ENCODE measurements around the gene OR5J2.
"Not testable (repeated sequence)": the region's sequence is repeated elsewhere in the genome, so short reads cannot be mapped to it uniquely, and the experiment has no call there.

Gene OR5J2

DNA sequence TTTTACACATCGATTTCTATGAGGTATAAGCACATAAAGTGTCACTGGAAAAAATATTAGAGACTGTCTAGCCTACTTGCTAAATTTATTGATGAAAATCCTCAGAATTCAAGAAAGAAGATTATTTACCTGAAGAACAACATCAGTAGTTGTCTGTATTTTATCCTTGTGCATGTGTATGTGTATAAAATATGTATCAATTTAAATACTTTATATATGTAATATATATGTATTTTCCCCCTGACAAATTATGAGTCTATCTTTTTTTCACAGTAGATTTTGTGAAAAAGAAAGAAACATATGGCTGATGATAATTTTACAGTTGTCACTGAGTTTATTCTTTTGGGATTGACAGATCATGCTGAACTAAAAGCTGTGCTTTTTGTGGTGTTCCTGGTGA, at the start of gene OR5J2:
Gene OR5J2 (plus strand): TSS at position 301 of the 400 bp plus-strand sequence. CDS start 0 bp downstream, at position 301.
- H3K9me3 Mint-ChIP-seq: peaks cover 5 to 6% of the 10 kb centered on the region in 2 donors
- ATAC-seq (replicated peaks): no peak

GRCh38 chr11:56140151-56140661, 36.2 kb upstream of the OR5J2 start, which contains the start of gene OR8J3:
TSS of gene OR8J3 (minus strand) at chr11:56140201. CDS start at chr11:56137718, 2,483 bp downstream.
- Mint-ChIP-seq H3K4me3 (no peak within 1 kb of the TSS), H3K4me1 (no peaks in the 10 kb centered on the region), H3K9me3 (peaks cover 4 to 5% of the 10 kb centered on the region in 2 donors), H3K27me3 (no peaks in the 10 kb centered on the region), H3K27ac (no peak within 1 kb of the TSS), H3K36me3 (no peaks in the 10 kb centered on the region)
- no peak for DNase-seq
- ATAC-seq (replicated peaks): no peak

More for the DNA sequence above, at the start of gene OR5J2:
- H3K27me3 Mint-ChIP-seq: no peaks in the 10 kb centered on the region
- H3K4me3 Mint-ChIP-seq: no peak within 1 kb of the TSS
- H3K36me3 Mint-ChIP-seq: no peaks in the 10 kb centered on the region
- H3K27ac Mint-ChIP-seq: no peak within 1 kb of the TSS
- DNase-seq: no peak
- no peaks in the 10 kb centered on the region for H3K4me1 Mint-ChIP-seq

- H3K36me3 Mint-ChIP-seq; DNase-seq; H3K4me1 Mint-ChIP-seq; ATAC-seq (replicated peaks); H3K27me3 Mint-ChIP-seq; H3K27ac Mint-ChIP-seq; H3K9me3 Mint-ChIP-seq; H3K4me3 Mint-ChIP-seq: not testable (repeated sequence)
These were observed 32.7 kb upstream of the OR5J2 start for GRCh38 chr11:56143681-56144080.

DNA sequence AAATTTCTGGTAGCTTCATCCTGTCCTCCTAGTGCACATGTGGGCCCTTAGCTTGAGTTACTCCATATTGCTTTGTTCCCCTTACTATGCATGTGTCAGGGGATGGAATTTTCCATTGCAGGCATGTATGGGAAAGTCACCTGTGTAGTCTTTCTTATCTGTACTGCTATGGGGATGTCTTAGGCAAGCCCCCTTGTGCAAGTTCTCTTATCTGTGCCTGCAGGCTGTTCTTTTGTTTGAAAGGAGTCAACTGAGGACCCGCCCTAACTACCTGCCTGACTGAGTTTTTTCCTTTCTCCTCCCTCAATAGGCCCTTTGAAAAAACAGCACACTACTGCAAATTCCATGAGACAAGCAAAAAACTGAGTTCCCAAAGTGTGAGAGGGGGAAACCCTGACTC, 25.0 kb upstream of the OR5J2 start:
- ATAC-seq (replicated peaks) (no peak), DNase-seq (no peak)
- H3K27me3 Mint-ChIP-seq: no peaks in the 10 kb centered on the region

GRCh38 chr11:56152333-56152732, 24.1 kb upstream of the OR5J2 start:
- Mint-ChIP-seq H3K4me3 (no peak overlapping the region), H3K27me3 (no peaks in the 10 kb centered on the region), H3K27ac (no peak overlapping the region), H3K36me3 (no peaks in the 10 kb centered on the region), H3K4me1 (no peaks in the 10 kb centered on the region), H3K9me3 (peaks cover 18 to 28% of the 10 kb centered on the region in 2 donors)
- ATAC-seq (replicated peaks) (no peak), DNase-seq (no peak)

More for the DNA sequence above, 25.0 kb upstream of the OR5J2 start:
- H3K9me3 Mint-ChIP-seq: peaks cover 15 to 21% of the 10 kb centered on the region in 2 donors
- no peaks in the 10 kb centered on the region for H3K4me1 Mint-ChIP-seq
- H3K36me3 Mint-ChIP-seq: no peaks in the 10 kb centered on the region
- H3K4me3 Mint-ChIP-seq: no peak overlapping the region
- no peak overlapping the region for H3K27ac Mint-ChIP-seq

DNA sequence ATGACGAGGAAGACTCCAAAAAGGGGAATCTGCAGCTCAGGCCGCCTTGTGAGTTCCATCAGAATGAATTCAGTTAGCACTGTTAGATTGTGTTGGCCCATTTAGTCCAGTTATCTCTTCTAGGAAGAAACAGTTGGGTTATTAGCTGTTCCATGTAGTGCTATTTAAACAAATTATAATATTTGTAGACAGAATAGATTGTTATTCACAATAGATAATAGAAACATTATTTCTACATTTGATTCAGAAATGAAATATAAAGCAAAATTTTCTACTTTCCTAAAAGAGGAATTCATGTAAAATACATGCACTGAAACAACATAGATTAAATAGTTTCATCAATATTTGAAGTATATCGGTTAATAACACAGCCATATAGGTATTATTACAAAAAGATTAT, 16.2 kb upstream of the OR5J2 start, which contains the start of gene OR8K5:
Gene OR8K5 (minus strand): TSS at position 101 of the 400 bp plus-strand sequence. CDS start 0 bp downstream, at position 101.
- Mint-ChIP-seq H3K36me3 (no peaks in the 10 kb centered on the region), H3K4me1 (no peaks in the 10 kb centered on the region), H3K27ac (no peak within 1 kb of the TSS), H3K27me3 (no peaks in the 10 kb centered on the region), H3K4me3 (no peak within 1 kb of the TSS), H3K9me3 (peaks cover 8 to 9% of the 10 kb centered on the region in 2 donors)
- DNase-seq (no peak), ATAC-seq (replicated peaks) (no peak)

GRCh38 chr11:56163804-56164203, 12.6 kb upstream of the OR5J2 start:
- H3K4me1 Mint-ChIP-seq: no peaks in the 10 kb centered on the region
- no peaks in the 10 kb centered on the region for H3K36me3 Mint-ChIP-seq
- no peaks in the 10 kb centered on the region for H3K27me3 Mint-ChIP-seq
- no peak for DNase-seq
- H3K4me3 Mint-ChIP-seq: no peak overlapping the region
- ATAC-seq (replicated peaks): no peak
- H3K27ac Mint-ChIP-seq: no peak overlapping the region
- H3K9me3 Mint-ChIP-seq: peaks cover 2 to 7% of the 10 kb centered on the region in 2 donors

GRCh38 chr11:56172256-56172830, 4.1 kb upstream of the OR5J2 start:
- no peaks in the 10 kb centered on the region for H3K27me3 Mint-ChIP-seq
- ATAC-seq (replicated peaks) (no peak), DNase-seq (no peak)
- peaks cover 3 to 7% of the 10 kb centered on the region in 2 donors for H3K9me3 Mint-ChIP-seq
- H3K36me3 Mint-ChIP-seq: no peaks in the 10 kb centered on the region
- no peaks in the 10 kb centered on the region for H3K4me1 Mint-ChIP-seq
- H3K27ac Mint-ChIP-seq: no peak overlapping the region
- no peak overlapping the region for H3K4me3 Mint-ChIP-seq

DNA sequence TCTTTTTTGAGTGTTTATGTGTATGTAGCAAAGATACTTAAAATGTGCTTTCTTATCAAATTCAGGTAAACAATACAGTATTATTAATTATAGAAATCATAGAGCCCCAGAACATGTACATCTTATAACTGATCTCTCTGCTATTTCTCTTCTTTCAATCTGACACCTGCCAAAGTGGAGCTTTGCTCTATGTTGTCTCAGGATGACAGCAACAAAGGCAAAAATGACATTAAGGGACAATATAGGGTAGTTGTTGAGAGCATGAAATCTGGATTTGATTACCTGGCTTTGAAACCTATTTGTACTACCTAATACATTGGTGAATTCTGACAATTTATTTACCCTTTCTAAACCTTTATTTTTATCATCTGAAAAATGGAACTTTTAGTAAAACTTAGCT, 7.0 kb downstream of the OR5J2 start:
- peaks cover 4 to 9% of the 10 kb centered on the region in 2 donors for H3K9me3 Mint-ChIP-seq

DNA sequence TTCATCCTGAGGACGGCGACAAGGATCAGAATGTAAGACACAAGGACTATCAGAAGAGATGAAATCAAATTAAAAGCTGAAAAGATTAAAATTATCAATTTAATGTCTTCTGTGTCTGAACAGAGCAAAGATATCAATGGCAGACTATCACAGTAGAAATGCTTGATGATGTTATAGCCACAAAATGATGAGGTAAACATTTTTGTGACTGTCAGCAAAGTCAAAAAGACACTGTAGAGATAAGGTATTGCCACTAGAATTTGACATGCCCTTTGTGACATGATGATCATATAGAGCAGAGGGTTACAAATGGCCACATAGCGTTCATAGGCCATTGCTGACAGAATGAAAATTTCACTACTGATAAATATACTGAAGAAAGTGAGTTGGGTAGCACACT, 12.2 kb downstream of the OR5J2 start:
- Mint-ChIP-seq H3K4me1 (no peaks in the 10 kb centered on the region), H3K9me3 (peaks cover 1 to 4% of the 10 kb centered on the region in 2 donors), H3K27me3 (no peaks in the 10 kb centered on the region), H3K27ac (no peak overlapping the region), H3K4me3 (no peak overlapping the region), H3K36me3 (no peaks in the 10 kb centered on the region)
- DNase-seq: no peak
- ATAC-seq (replicated peaks): no peak

More for the DNA sequence above, 7.0 kb downstream of the OR5J2 start:
- no peak overlapping the region for H3K27ac Mint-ChIP-seq
- no peaks in the 10 kb centered on the region for H3K36me3 Mint-ChIP-seq
- ATAC-seq (replicated peaks) (no peak), DNase-seq (no peak)
- H3K27me3 Mint-ChIP-seq: no peaks in the 10 kb centered on the region
- H3K4me3 Mint-ChIP-seq: no peak overlapping the region
- no peaks in the 10 kb centered on the region for H3K4me1 Mint-ChIP-seq

DNA sequence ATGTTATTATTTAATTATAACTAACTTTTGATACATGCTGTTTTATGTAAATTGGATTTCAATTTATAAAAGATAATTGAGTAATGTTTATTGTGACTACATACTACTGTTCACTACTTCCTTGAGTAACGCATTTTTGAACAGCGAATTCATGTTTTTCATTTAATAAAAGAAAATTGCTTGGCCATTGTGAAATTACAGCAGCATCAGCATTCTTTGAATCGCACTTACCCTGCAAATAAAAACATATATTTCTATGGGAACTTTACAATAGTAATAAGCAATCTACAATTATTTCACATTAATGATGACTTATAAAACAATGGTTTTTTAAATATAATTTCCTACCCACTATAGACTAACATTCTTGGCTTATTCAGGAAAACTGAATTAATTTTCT, 20.3 kb downstream of the OR5J2 start:
- Mint-ChIP-seq H3K36me3 (no peaks in the 10 kb centered on the region), H3K4me1 (no peaks in the 10 kb centered on the region), H3K27ac (no peak overlapping the region), H3K4me3 (no peak overlapping the region), H3K9me3 (peaks cover 0 to 6% of the 10 kb centered on the region in 2 donors), H3K27me3 (no peaks in the 10 kb centered on the region)
- DNase-seq (no peak), ATAC-seq (replicated peaks) (no peak)

- Mint-ChIP-seq H3K4me1 (no peaks in the 10 kb centered on the region), H3K36me3 (no peaks in the 10 kb centered on the region), H3K27me3 (no peaks in the 10 kb centered on the region), H3K4me3 (no peak overlapping the region), H3K27ac (no peak overlapping the region), H3K9me3 (peaks cover 0 to 6% of the 10 kb centered on the region in 2 donors)
- ATAC-seq (replicated peaks) (no peak), DNase-seq (no peak)
These were observed 20.9 kb downstream of the OR5J2 start for GRCh38 chr11:56197367-56197766.

GRCh38 chr11:56207790-56208189, 31.4 kb downstream of the OR5J2 start:
- no peak overlapping the region for H3K4me3 Mint-ChIP-seq
- no peak for DNase-seq
- H3K27ac Mint-ChIP-seq: no peak overlapping the region
- no peak for ATAC-seq (replicated peaks)
- no peaks in the 10 kb centered on the region for H3K36me3 Mint-ChIP-seq
- H3K27me3 Mint-ChIP-seq: no peaks in the 10 kb centered on the region
- peaks cover 7 to 10% of the 10 kb centered on the region in 2 donors for H3K9me3 Mint-ChIP-seq
- no peaks in the 10 kb centered on the region for H3K4me1 Mint-ChIP-seq

- no peaks in the 10 kb centered on the region for H3K4me1 Mint-ChIP-seq
- DNase-seq (no peak), ATAC-seq (replicated peaks) (no peak)
- no peak overlapping the region for H3K27ac Mint-ChIP-seq
- H3K9me3 Mint-ChIP-seq: peaks cover 15 to 17% of the 10 kb centered on the region in 2 donors
- no peaks in the 10 kb centered on the region for H3K27me3 Mint-ChIP-seq
- no peak overlapping the region for H3K4me3 Mint-ChIP-seq
- H3K36me3 Mint-ChIP-seq: peaks cover 0 to 3% of the 10 kb centered on the region in 2 donors
These were observed 38.1 kb downstream of the OR5J2 start for GRCh38 chr11:56214537-56214936.

DNA sequence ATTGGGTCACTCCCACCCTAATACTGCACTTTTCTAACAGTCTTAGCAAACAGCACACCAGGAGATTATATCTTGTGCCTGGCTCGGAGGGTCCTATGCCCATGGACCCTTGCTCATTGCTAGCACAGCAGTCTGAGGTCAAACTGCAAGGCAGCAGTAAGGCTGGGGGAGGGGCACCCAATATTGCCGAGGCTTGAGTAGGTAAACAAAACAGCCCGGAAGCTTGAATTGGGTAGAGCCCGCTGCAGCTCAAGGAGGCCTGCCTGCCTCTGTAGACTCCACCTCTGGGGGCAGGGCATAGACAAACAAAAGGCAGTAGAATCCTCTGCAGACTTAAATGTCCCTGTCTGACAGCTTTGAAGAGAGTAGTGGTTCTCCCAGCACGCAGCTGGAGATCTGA, 43.3 kb downstream of the OR5J2 start:
- H3K4me1 Mint-ChIP-seq; ATAC-seq (replicated peaks); H3K27me3 Mint-ChIP-seq; DNase-seq; H3K4me3 Mint-ChIP-seq; H3K27ac Mint-ChIP-seq; H3K36me3 Mint-ChIP-seq: not testable (repeated sequence)
- H3K9me3 Mint-ChIP-seq: peaks cover 14% of the 10 kb centered on the region in 2 donors
